Measurements from ENCODE around the gene FSTL4.

DNA sequence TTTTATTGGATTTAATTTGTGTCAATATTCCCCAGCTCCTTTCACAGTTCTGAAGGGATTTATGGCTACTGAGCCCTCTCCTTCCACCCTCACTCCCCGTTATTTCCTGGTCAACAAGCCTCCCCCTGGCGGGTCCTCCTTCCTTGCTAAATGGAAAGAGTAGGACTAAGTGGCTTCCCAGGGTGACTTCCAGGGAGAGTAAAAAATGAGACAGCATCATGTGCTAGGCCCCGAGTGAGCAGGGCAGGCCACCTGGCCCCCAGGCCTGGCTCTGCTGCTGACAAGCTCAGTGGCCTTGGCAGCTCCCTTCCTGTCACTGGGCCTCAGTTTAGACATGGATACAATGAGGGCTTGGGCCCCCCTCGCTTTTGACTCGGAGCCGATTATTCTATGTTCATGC lies 359.3 kb downstream of the FSTL4 start:
- TF ChIP-seq, protein P1, sequence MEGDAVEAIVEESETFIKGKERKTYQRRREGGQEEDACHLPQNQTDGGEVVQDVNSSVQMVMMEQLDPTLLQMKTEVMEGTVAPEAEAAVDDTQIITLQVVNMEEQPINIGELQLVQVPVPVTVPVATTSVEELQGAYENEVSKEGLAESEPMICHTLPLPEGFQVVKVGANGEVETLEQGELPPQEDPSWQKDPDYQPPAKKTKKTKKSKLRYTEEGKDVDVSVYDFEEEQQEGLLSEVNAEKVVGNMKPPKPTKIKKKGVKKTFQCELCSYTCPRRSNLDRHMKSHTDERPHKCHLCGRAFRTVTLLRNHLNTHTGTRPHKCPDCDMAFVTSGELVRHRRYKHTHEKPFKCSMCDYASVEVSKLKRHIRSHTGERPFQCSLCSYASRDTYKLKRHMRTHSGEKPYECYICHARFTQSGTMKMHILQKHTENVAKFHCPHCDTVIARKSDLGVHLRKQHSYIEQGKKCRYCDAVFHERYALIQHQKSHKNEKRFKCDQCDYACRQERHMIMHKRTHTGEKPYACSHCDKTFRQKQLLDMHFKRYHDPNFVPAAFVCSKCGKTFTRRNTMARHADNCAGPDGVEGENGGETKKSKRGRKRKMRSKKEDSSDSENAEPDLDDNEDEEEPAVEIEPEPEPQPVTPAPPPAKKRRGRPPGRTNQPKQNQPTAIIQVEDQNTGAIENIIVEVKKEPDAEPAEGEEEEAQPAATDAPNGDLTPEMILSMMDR (IDR thresholded peaks at IDR 0.05), result no peak
- TF ChIP-seq POLR2A (IDR thresholded peaks at IDR 0.05), result no peak

Measured in uterus (tissue), 2 donors.